HEK293 (cell line): ENCODE data around the gene XAF1.

Source experiments
- CTCF ChIA-PET: fragments of 350-600 bp; formaldehyde crosslinking; extraction: SDS; loops from one replicate; lab custom pipeline; 2021; ENCODE audit warnings: antibody characterized with exemption; lab: Yijun Ruan, JAX
- POLR2A ChIA-PET: fragments of 300-600 bp; formaldehyde crosslinking; extraction: SDS; loops from one replicate; lab custom pipeline; 2020; ENCODE audit warnings: antibody characterized with exemption, inconsistent platforms; lab: Yijun Ruan, JAX
- H3K27ac ChIP-seq: fragments of 200-500 bp; sonication (Bioruptor generic); 2 replicates; pipeline ENCODE4 v1.5.1; 2014; ENCODE audit warnings: low read depth, low read length, control low read depth, inconsistent platforms; ENCODE audit errors: extremely low read depth
- H3K36me3 ChIP-seq, 2 experiments: fragments of 200-500 bp in 1 of 2; sonication (Bioruptor generic) in 1 of 2; 1 replicate in 1 of 2; 2 replicates in 1 of 2; pipeline ENCODE4 v1.5.1; 2014 to 2017; ENCODE audit warnings: inconsistent platforms in 2 of 2, low read length in 2 of 2; ENCODE audit not compliant: control insufficient read depth in 2 of 2, insufficient read depth in 1 of 2
- H3K4me1 ChIP-seq: fragments of 200-500 bp; sonication (Bioruptor generic); 2 replicates; pipeline ENCODE4 v1.5.1; 2014; ENCODE audit warnings: mild to moderate bottlenecking, low read length, inconsistent platforms; ENCODE audit not compliant: control insufficient read depth, insufficient read depth
- H3K4me3 ChIP-seq: 2 replicates; pipeline ENCODE4 v1.5.1; 2011; ENCODE audit warnings: low read depth, mild to moderate bottlenecking, control low read depth, low read length, moderate library complexity
- H3K9me3 ChIP-seq: fragments of 200-500 bp; sonication (Bioruptor generic); 2 replicates; pipeline ENCODE4 v1.5.1; 2014; ENCODE audit warnings: low read depth, low read length, inconsistent platforms; ENCODE audit not compliant: control insufficient read depth, insufficient read depth
- GLIS1 ChIP-seq: fragments of 450-650 bp; formaldehyde crosslinking; IDR thresholded peaks from 2 replicates; pipeline ENCODE4 v1.5.1; 2016; ENCODE audit warnings: missing biosample characterization, missing genetic modification characterization
- HOXA7 ChIP-seq: sonication (generic); formaldehyde crosslinking; IDR thresholded peaks from 2 replicates; pipeline ENCODE4 v1.8.1; 2022; ENCODE audit warnings: missing genetic modification reagents, borderline replicate concordance
- PRDM1 ChIP-seq: fragments of 450-650 bp; formaldehyde crosslinking; IDR thresholded peaks from 2 replicates; pipeline ENCODE4; 2016; ENCODE audit warnings: missing biosample characterization, missing genetic modification characterization
- SCRT1 ChIP-seq: fragments of 450-650 bp; formaldehyde crosslinking; IDR thresholded peaks from 2 replicates; pipeline ENCODE4 v1.5.1; 2016; ENCODE audit warnings: missing biosample characterization, missing genetic modification characterization, borderline replicate concordance
- SETDB1 ChIP-seq: IDR thresholded peaks from one replicate; pipeline ENCODE4 v1.6.1; 2017; ENCODE audit warnings: mild to moderate bottlenecking, low read length, moderate library complexity, mixed read lengths; ENCODE audit not compliant: insufficient read length
- TCF7L2 ChIP-seq: IDR thresholded peaks from 2 replicates; pipeline ENCODE4 v1.6.1; 2011; ENCODE audit warnings: low read depth, mild to moderate bottlenecking, inconsistent platforms, low read length, moderate library complexity, borderline replicate concordance
- TRIM28 ChIP-seq: IDR thresholded peaks from 2 replicates; pipeline ENCODE4 v1.6.1; 2011; ENCODE audit warnings: low read length, control low read depth, borderline replicate concordance
- ZBTB17 ChIP-seq: fragments of 450-650 bp; formaldehyde crosslinking; IDR thresholded peaks from 2 replicates; pipeline ENCODE4 v1.5.1; 2016; ENCODE audit warnings: missing biosample characterization, missing genetic modification characterization
- ZFP3 ChIP-seq: fragments of 450-650 bp; formaldehyde crosslinking; IDR thresholded peaks from 2 replicates; pipeline ENCODE4 v1.5.1; 2016; ENCODE audit warnings: low read depth, missing biosample characterization, missing genetic modification characterization
- ZNF133 ChIP-seq: fragments of 450-650 bp; formaldehyde crosslinking; IDR thresholded peaks from 2 replicates; pipeline ENCODE4 v1.5.1; 2016; ENCODE audit warnings: missing biosample characterization, missing genetic modification characterization
- ZNF19 ChIP-seq: fragments of 450-650 bp; formaldehyde crosslinking; IDR thresholded peaks from 2 replicates; pipeline ENCODE4; 2016; ENCODE audit warnings: missing biosample characterization, missing genetic modification characterization, low read depth
- ZNF350 ChIP-seq: fragments of 450-650 bp; formaldehyde crosslinking; IDR thresholded peaks from 2 replicates; pipeline ENCODE4 v1.5.0; 2017; ENCODE audit warnings: missing biosample characterization, mild to moderate bottlenecking, missing genetic modification characterization
- ZNF529 ChIP-seq: fragments of 450-650 bp; formaldehyde crosslinking; IDR thresholded peaks from 2 replicates; pipeline ENCODE4 v1.5.1; 2017; ENCODE audit warnings: missing genetic modification characterization, missing biosample characterization; ENCODE audit not compliant: insufficient replicate concordance
- ZNF585B ChIP-seq: fragments of 450-650 bp; formaldehyde crosslinking; IDR thresholded peaks from 2 replicates; pipeline ENCODE4 v1.5.1; 2016; ENCODE audit warnings: missing biosample characterization, missing genetic modification characterization
- ZNF707 ChIP-seq: fragments of 450-650 bp; formaldehyde crosslinking; IDR thresholded peaks from 2 replicates; pipeline ENCODE4 v1.5.1; 2016; ENCODE audit warnings: missing biosample characterization, missing genetic modification characterization
- TF ChIP-seq, protein P1 (sequence below): fragments of 450-650 bp; formaldehyde crosslinking; IDR thresholded peaks from 2 replicates; pipeline ENCODE4 v1.5.1; 2017; ENCODE audit warnings: missing biosample characterization, missing genetic modification characterization
- TF ChIP-seq, protein P2 (sequence below): fragments of 450-650 bp; formaldehyde crosslinking; conservative IDR thresholded peaks from 2 replicates; pipeline ENCODE4 v1.5.1; 2016; ENCODE audit warnings: low read depth, missing biosample characterization, missing genetic modification characterization
- TF ChIP-seq, protein P3 (sequence below): fragments of 450-650 bp; formaldehyde crosslinking; conservative IDR thresholded peaks from 2 replicates; pipeline ENCODE4 v1.5.1; 2016; ENCODE audit warnings: low read depth, missing biosample characterization, missing genetic modification characterization

XAF1 gene

DNA sequence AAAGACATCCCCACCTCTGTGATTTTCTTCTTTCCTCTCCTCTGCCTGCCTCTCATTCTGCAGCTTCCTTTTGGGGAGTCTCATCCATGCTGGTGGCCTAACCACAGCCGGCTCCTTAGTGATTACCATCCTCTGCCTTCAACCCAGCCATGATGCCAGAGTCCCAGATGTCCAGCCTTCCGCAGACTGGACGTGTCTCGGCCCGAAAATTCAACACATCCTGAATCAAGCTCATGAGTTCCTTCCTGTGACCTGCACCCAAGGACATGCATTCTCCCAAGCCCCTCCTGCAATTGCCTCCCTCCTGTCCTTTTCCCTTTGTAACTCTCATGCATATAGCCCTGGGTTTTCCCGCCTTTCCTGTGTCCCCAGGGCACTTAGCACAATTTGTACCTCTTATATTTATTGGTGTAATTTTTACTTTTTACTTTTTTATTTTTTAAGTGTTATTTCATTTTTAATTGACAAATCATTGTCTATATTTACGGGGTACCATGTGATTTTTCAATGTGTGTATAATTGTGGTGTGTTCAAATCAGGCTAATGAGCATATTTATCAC lies 41.5 kb upstream of the XAF1 start:
- POLR2A ChIA-PET: no interaction called here
- Histone ChIP-seq H3K36me3 (no peaks in the 10 kb centered on the region), H3K9me3 (no peaks in the 10 kb centered on the region), H3K4me3 (no peak overlapping the region), H3K27ac (no peak overlapping the region), H3K4me1 (no peaks in the 10 kb centered on the region)
- CTCF ChIA-PET: interaction anchor here (0.6 to 2.8 kb wide), 4 partner anchors 12 to 118 kb away, joined by 3 to 13 read pairs (median 4); no protein-coding TSS in a partner anchor
- TF ChIP-seq, protein P1, sequence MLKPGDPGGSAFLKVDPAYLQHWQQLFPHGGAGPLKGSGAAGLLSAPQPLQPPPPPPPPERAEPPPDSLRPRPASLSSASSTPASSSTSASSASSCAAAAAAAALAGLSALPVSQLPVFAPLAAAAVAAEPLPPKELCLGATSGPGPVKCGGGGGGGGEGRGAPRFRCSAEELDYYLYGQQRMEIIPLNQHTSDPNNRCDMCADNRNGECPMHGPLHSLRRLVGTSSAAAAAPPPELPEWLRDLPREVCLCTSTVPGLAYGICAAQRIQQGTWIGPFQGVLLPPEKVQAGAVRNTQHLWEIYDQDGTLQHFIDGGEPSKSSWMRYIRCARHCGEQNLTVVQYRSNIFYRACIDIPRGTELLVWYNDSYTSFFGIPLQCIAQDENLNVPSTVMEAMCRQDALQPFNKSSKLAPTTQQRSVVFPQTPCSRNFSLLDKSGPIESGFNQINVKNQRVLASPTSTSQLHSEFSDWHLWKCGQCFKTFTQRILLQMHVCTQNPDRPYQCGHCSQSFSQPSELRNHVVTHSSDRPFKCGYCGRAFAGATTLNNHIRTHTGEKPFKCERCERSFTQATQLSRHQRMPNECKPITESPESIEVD (tag by site-specific recombination): no peak
- TF ChIP-seq ZBTB17 (0 out of 2 replicates have a peak, but pooled peaks have one; percentile 19), ZFP3 (tag by site-specific recombination) (no peak), HOXA7 (CRISPR knock-in tag) (no peak)

DNA sequence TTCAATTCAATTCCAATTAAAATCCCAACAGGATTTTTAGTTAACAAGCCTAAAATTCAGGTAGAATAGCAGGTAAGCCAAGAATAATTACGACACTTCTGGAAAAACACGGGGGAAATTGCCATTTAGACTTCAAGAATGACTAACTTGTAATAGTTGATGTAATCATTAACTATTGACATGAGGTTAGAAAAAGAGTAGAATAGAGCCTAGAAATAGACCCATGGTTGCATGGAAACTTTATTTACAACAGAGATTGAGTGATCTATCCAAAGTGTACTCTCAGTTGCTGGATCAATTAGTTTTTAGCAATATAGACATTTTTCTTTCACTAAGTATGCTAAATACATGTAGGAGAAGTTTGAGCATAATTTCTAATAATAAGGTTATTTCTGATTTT lies 39.1 kb upstream of the XAF1 start:
- no peak overlapping the region for H3K4me3 ChIP-seq
- ChIA-PET CTCF (interaction anchor here (0.9 to 1.2 kb wide), 2 partner anchors 15 to 288 kb away, joined by 4 to 8 read pairs; no protein-coding TSS in a partner anchor), POLR2A (interaction anchor here (0.7 kb wide), 2 partner anchors 33 to 687 kb away, joined by 3 to 4 read pairs; partner anchors contain the start of gene TMEM256)
- no peaks in the 10 kb centered on the region for H3K9me3 ChIP-seq
- no peaks in the 10 kb centered on the region for H3K36me3 ChIP-seq
- no peaks in the 10 kb centered on the region; the same call in 1 of the 2 replicates for H3K4me1 ChIP-seq
- TF ChIP-seq ZNF133 (tag by site-specific recombination): no peak
- no peak for TF ChIP-seq GLIS1 (tag by site-specific recombination)
- H3K27ac ChIP-seq: no peak overlapping the region

DNA sequence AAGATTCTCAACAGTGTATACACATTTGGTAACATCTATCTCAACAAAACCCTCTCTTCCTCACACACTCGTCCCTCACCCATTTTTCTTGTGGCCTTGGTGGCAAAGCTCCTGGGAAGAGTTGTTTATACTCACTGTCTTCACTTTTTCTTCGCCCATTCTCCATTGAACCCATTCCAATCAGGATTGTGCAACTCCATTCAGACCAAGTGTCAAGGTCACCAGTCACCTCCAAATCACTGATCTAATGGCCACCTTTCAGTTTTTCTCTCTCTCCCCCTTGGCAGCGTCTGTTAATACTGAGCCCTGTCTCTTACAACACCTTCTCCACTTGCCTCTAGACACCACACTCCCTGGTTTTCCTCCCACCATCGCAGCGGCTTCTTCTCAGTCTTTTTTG lies 34.1 kb upstream of the XAF1 start:
- CTCF ChIA-PET: interaction anchor here (0.7 kb wide), 1 partner anchor 300 kb away, joined by 4 read pairs; no protein-coding TSS in a partner anchor
- POLR2A ChIA-PET: no interaction called here
- Histone ChIP-seq H3K27ac (no peak overlapping the region), H3K36me3 (no peaks in the 10 kb centered on the region), H3K9me3 (no peaks in the 10 kb centered on the region), H3K4me3 (no peak overlapping the region), H3K4me1 (no peaks in the 10 kb centered on the region; the same call in 1 of the 2 replicates)
- TF ChIP-seq TRIM28: no peak
- no peak for TF ChIP-seq ZNF707 (tag by site-specific recombination)
- TF ChIP-seq, protein P2, sequence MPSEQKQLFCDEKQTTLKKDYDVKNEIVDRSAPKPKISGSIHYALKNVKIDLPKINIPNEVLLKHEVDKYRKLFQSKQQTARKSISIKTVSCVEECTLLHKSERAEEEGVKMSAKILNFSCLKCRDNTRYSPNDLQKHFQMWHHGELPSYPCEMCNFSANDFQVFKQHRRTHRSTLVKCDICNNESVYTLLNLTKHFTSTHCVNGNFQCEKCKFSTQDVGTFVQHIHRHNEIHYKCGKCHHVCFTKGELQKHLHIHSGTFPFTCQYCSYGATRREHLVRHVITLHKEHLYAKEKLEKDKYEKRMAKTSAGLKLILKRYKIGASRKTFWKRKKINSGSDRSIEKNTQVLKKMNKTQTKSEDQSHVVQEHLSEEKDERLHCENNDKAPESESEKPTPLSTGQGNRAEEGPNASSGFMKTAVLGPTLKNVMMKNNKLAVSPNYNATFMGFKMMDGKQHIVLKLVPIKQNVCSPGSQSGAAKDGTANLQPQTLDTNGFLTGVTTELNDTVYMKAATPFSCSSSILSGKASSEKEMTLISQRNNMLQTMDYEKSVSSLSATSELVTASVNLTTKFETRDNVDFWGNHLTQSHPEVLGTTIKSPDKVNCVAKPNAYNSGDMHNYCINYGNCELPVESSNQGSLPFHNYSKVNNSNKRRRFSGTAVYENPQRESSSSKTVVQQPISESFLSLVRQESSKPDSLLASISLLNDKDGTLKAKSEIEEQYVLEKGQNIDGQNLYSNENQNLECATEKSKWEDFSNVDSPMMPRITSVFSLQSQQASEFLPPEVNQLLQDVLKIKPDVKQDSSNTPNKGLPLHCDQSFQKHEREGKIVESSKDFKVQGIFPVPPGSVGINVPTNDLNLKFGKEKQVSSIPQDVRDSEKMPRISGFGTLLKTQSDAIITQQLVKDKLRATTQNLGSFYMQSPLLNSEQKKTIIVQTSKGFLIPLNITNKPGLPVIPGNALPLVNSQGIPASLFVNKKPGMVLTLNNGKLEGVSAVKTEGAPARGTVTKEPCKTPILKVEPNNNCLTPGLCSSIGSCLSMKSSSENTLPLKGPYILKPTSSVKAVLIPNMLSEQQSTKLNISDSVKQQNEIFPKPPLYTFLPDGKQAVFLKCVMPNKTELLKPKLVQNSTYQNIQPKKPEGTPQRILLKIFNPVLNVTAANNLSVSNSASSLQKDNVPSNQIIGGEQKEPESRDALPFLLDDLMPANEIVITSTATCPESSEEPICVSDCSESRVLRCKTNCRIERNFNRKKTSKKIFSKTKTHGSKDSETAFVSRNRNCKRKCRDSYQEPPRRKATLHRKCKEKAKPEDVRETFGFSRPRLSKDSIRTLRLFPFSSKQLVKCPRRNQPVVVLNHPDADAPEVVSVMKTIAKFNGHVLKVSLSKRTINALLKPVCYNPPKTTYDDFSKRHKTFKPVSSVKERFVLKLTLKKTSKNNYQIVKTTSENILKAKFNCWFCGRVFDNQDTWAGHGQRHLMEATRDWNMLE (tag by site-specific recombination): no peak
- TF ChIP-seq TCF7L2: no peak
- no peak for TF ChIP-seq SCRT1 (tag by site-specific recombination)
- TF ChIP-seq SETDB1: no peak
- TF ChIP-seq ZNF19 (tag by site-specific recombination): no peak
- TF ChIP-seq ZNF350 (tag by site-specific recombination): no peak
- TF ChIP-seq, protein P3, sequence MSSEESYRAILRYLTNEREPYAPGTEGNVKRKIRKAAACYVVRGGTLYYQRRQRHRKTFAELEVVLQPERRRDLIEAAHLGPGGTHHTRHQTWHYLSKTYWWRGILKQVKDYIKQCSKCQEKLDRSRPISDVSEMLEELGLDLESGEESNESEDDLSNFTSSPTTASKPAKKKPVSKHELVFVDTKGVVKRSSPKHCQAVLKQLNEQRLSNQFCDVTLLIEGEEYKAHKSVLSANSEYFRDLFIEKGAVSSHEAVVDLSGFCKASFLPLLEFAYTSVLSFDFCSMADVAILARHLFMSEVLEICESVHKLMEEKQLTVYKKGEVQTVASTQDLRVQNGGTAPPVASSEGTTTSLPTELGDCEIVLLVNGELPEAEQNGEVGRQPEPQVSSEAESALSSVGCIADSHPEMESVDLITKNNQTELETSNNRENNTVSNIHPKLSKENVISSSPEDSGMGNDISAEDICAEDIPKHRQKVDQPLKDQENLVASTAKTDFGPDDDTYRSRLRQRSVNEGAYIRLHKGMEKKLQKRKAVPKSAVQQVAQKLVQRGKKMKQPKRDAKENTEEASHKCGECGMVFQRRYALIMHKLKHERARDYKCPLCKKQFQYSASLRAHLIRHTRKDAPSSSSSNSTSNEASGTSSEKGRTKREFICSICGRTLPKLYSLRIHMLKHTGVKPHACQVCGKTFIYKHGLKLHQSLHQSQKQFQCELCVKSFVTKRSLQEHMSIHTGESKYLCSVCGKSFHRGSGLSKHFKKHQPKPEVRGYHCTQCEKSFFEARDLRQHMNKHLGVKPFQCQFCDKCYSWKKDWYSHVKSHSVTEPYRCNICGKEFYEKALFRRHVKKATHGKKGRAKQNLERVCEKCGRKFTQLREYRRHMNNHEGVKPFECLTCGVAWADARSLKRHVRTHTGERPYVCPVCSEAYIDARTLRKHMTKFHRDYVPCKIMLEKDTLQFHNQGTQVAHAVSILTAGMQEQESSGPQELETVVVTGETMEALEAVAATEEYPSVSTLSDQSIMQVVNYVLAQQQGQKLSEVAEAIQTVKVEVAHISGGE (tag by site-specific recombination): no peak
- no peak for TF ChIP-seq ZNF529 (tag by site-specific recombination)
- no peak for TF ChIP-seq PRDM1 (tag by site-specific recombination)
- TF ChIP-seq ZNF585B: no peak
